A549 (cell line): Measurements from ENCODE around the gene AFAP1L2. TPM values are rescaled to one million over a fixed set of nuclear protein-coding genes. Genes with fewer than 3 reads are reported as not detected.

ENCODE experiments used
- ATAC-seq, 2 experiments: fragments of 200-7000 bp in 1 of 2; fragments of >200 bp in 1 of 2; cut with Nextera tagmentation in 1 of 2; cut with Tn5 transposase in 1 of 2; 3 replicates each; pipeline versions ENCODE4 v1.8.0 to v1.9.1; 2018 to 2020; ENCODE audit warnings: mild to moderate bottlenecking in 1 of 2, moderate library complexity in 1 of 2
- CTCF ChIA-PET: fragments of 300-600 bp; sonication (Branson Sonifier 250); formaldehyde crosslinking; extraction: SDS; loops from one replicate; lab custom pipeline; 2021; ENCODE audit warnings: antibody characterized with exemption, inconsistent platforms; lab: Yijun Ruan, JAX
- POLR2A ChIA-PET: fragments of 350-600 bp; formaldehyde crosslinking; extraction: SDS; loops from one replicate; lab custom pipeline; 2021; ENCODE audit warnings: antibody characterized with exemption, inconsistent platforms; lab: Yijun Ruan, JAX
- DNase-seq, 2 experiments: peaks; one replicate each; pipeline versions ENCODE4 v3.0.0 to v3.0.0-alpha.2; 2011 to 2016; ENCODE audit warnings: low read depth in 1 of 2, low spot score in 1 of 2
- FAIRE-seq: peaks from 2 replicates; lab custom pipeline; 2011; peaks lifted over from hg19 to GRCh38; lab: Jason Lieb, UNC
- H3K27ac ChIP-seq, 2 experiments: fragments of >200 bp; sonication (Bioruptor Twin); formaldehyde crosslinking; 3 replicates each; pipeline ENCODE4 v1.5.1; 2016 to 2017
- H3K4me1 ChIP-seq: fragments of >200 bp; sonication (Bioruptor Twin); formaldehyde crosslinking; 3 replicates; pipeline ENCODE4 v1.6.1; 2016
- H3K4me2 ChIP-seq: fragments of >200 bp; sonication (Bioruptor Twin); formaldehyde crosslinking; 3 replicates; pipeline ENCODE4 v1.6.1; 2016
- H3K4me3 ChIP-seq: fragments of >200 bp; sonication (Bioruptor Twin); formaldehyde crosslinking; 3 replicates; pipeline ENCODE4 v1.5.1; 2016
- H3K9me3 ChIP-seq: fragments of >200 bp; sonication (Bioruptor Twin); formaldehyde crosslinking; 3 replicates; pipeline ENCODE4 v1.6.1; 2016
- CBX2 ChIP-seq: fragments of 200-600 bp; sonication (generic); IDR thresholded peaks from 2 replicates; pipeline ENCODE4 v1.6.1; 2016; ENCODE audit warnings: low read depth, mild to moderate bottlenecking, borderline replicate concordance
- CBX8 ChIP-seq: fragments of 200-600 bp; sonication (generic); IDR thresholded peaks from 2 replicates; pipeline ENCODE4 v1.6.1; 2016
- CEBPB ChIP-seq, 2 experiments: fragments of >200 bp in 1 of 2; sonication (Bioruptor Twin) in 1 of 2; formaldehyde crosslinking in 1 of 2; IDR thresholded peaks; 2 replicates each; pipeline ENCODE4 v1.6.1; 2012 to 2016
- EP300 ChIP-seq, 2 experiments: fragments of >200 bp; sonication (Bioruptor Twin); formaldehyde crosslinking; IDR thresholded peaks; 2 replicates in 1 of 2; 3 replicates in 1 of 2; pipeline ENCODE4 v1.6.1; 2016 to 2017
- ESRRA ChIP-seq: fragments of 150-350 bp; IDR thresholded peaks from 2 replicates; pipeline ENCODE4 v1.6.1; 2014; ENCODE audit warnings: mild to moderate bottlenecking, low read length, borderline replicate concordance
- FOSL2 ChIP-seq, 2 experiments: fragments of 450-650 bp in 1 of 2; fragments of >200 bp in 1 of 2; sonication (Bioruptor Twin) in 1 of 2; formaldehyde crosslinking; IDR thresholded peaks; 2 replicates each; pipeline versions ENCODE4 v1.5.0 to v1.6.1; 2016 to 2020; ENCODE audit warnings: mild to moderate bottlenecking in 1 of 2, moderate library complexity in 1 of 2
- GATA3 ChIP-seq: IDR thresholded peaks from 2 replicates; pipeline ENCODE4 v1.6.1; 2012; ENCODE audit warnings: borderline replicate concordance
- HDAC2 ChIP-seq: fragments of 200-600 bp; sonication (generic); IDR thresholded peaks from 2 replicates; pipeline ENCODE4 v1.6.1; 2016
- HOXA7 ChIP-seq: fragments of 250-450 bp; sonication (Bioruptor Pico); IDR thresholded peaks from 2 replicates; pipeline ENCODE4 v1.5.0; 2020; ENCODE audit warnings: mild to moderate bottlenecking, moderate library complexity
- HOXB13 ChIP-seq: fragments of 250-450 bp; sonication (Bioruptor Pico); IDR thresholded peaks from 2 replicates; pipeline ENCODE4 v1.5.0; 2020; ENCODE audit warnings: low read depth, mild to moderate bottlenecking, moderate library complexity
- JUN ChIP-seq, 2 experiments: fragments of >200 bp; sonication (Bioruptor Twin); formaldehyde crosslinking; IDR thresholded peaks; 2 replicates in 1 of 2; 3 replicates in 1 of 2; pipeline ENCODE4 v1.6.1; 2016 to 2017
- KDM5A ChIP-seq: fragments of 200-600 bp; sonication (generic); IDR thresholded peaks from 2 replicates; pipeline ENCODE4 v1.6.1; 2016; ENCODE audit warnings: antibody characterized with exemption, mild to moderate bottlenecking
- MAFK ChIP-seq: fragments of 450-650 bp; IDR thresholded peaks from 2 replicates; pipeline ENCODE4 v1.6.1; 2014; ENCODE audit not compliant: partially characterized antibody
- NFE2L2 ChIP-seq: fragments of 150-350 bp; conservative IDR thresholded peaks from 2 replicates; pipeline ENCODE4 v1.6.1; 2014; ENCODE audit warnings: low read length
- NPAS2 ChIP-seq: fragments of 250-450 bp; sonication (Bioruptor Pico); IDR thresholded peaks from 2 replicates; pipeline ENCODE4 v1.8.0; 2022; ENCODE audit warnings: mild to moderate bottlenecking, moderate library complexity, borderline replicate concordance
- NR3C1 ChIP-seq: fragments of >200 bp; sonication (Bioruptor Twin); formaldehyde crosslinking; IDR thresholded peaks from 3 replicates; pipeline ENCODE4 v1.6.1; 2017
- PBX3 ChIP-seq: IDR thresholded peaks from 2 replicates; pipeline ENCODE4 v1.6.1; 2012
- PHF8 ChIP-seq: fragments of 200-600 bp; sonication (generic); IDR thresholded peaks from 2 replicates; pipeline ENCODE4 v1.6.1; 2016; ENCODE audit warnings: low read depth, mild to moderate bottlenecking, antibody characterized with exemption, moderate library complexity, borderline replicate concordance
- RNF2 ChIP-seq: fragments of 200-600 bp; sonication (generic); IDR thresholded peaks from 2 replicates; pipeline ENCODE4 v1.6.1; 2016; ENCODE audit warnings: low read depth, mild to moderate bottlenecking, antibody characterized with exemption, moderate library complexity, borderline replicate concordance
- SMC3 ChIP-seq: fragments of >200 bp; sonication (Bioruptor Twin); formaldehyde crosslinking; IDR thresholded peaks from 3 replicates; pipeline ENCODE4 v1.6.1; 2018; ENCODE audit warnings: inconsistent platforms
- SREBF2 ChIP-seq: fragments of 450-650 bp; IDR thresholded peaks from 2 replicates; pipeline ENCODE4 v1.6.1; 2014; ENCODE audit warnings: mild to moderate bottlenecking, moderate library complexity
- TFCP2L1 ChIP-seq: fragments of 250-450 bp; sonication (Bioruptor Pico); IDR thresholded peaks from 2 replicates; pipeline ENCODE4 v1.5.0; 2021; ENCODE audit warnings: mild to moderate bottlenecking
- TP53 ChIP-seq: fragments of 250-450 bp; sonication (Bioruptor Pico); IDR thresholded peaks from 2 replicates; pipeline ENCODE4 v1.5.0; 2021; ENCODE audit warnings: mild to moderate bottlenecking, moderate library complexity
- ZC3H11A ChIP-seq: fragments of 450-650 bp; IDR thresholded peaks from 2 replicates; pipeline ENCODE4 v1.6.1; 2014; ENCODE audit warnings: antibody characterized with exemption, mild to moderate bottlenecking
- ZNF302 ChIP-seq: fragments of 250-450 bp; sonication (Bioruptor Pico); IDR thresholded peaks from 2 replicates; pipeline ENCODE4 v1.9.0; 2021; ENCODE audit warnings: inconsistent platforms, mild to moderate bottlenecking, moderate library complexity
- WGBS: methylation state at CpG from one replicate; pipeline ENCODE4 v1.1.6; 2017; ENCODE audit errors: missing lambda C conversion rate; 5-methylcytosine and 5-hydroxymethylcytosine counted together
- polyA plus RNA-seq, 4 experiments: library from polyadenylated mRNA; depleted of rRNA in 3 of 4; stranded (reverse); fragments of >200 nt; fragmentation: RNase III in 1 of 4; extraction: RNeasy Plus Mini Kit Qiagen cat#74134 plus additional on column Dnase treatment in 1 of 4; gene quantifications; 2 replicates in 3 of 4; 3 replicates in 1 of 4; pipeline ENCODE4 v1.2.3, GENCODE V29; 2011 to 2017

Gene AFAP1L2
- polyA plus RNA-seq, 2 of the 4 experiments (the other 2 are of a cell fraction) = 19.6 to 27.3 TPM

- Histone ChIP-seq H3K27ac (peak overlapping the region in 1 of 2 experiments; percentile 5; a peak in 1 of 6 replicates), H3K9me3 (no peaks in the 10 kb centered on the region), H3K4me1 (peaks cover 21% of the 10 kb centered on the region), H3K4me3 (no peak overlapping the region), H3K4me2 (peak overlapping the region; percentile 49)
- WGBS = 65% methylated on average over 3 of the region's 3 CpGs
- DNase-seq (no peak), FAIRE-seq (no peak), ATAC-seq (peak in 1 of 2 experiments; percentile 13; a peak in 2 of 6 replicates)
- ChIA-PET CTCF (interaction anchor here (0.5 to 1.8 kb wide), 8 partner anchors 9 to 1255 kb away, joined by 3 to 6 read pairs (median 4); no protein-coding TSS in a partner anchor), POLR2A (no interaction called here)
- TF ChIP-seq HDAC2 (no peak), RNF2 (no peak), NFE2L2 (no peak), KDM5A (no peak), MAFK (no peak), SMC3 (no peak), SREBF2 (no peak), FOSL2 (IDR thresholded peaks at IDR 0.05) (no peak), FOSL2 (CRISPR knock-in tag; IDR thresholded peaks at IDR 0.05) (no peak), PBX3 (no peak), TFCP2L1 (no peak), ZNF302 (CRISPR knock-in tag) (no peak)
These were observed 133.1 kb downstream of the AFAP1L2 start for GRCh38 chr10:114271075-114271778.

GRCh38 chr10:114266521-114266920, 137.8 kb downstream of the AFAP1L2 start:
- no peak for TF ChIP-seq JUN (IDR thresholded peaks at IDR 0.05)
- TF ChIP-seq EP300 (IDR thresholded peaks at IDR 0.05) = no peak
- no peak for TF ChIP-seq SMC3
- no peak for TF ChIP-seq HOXA7 (CRISPR knock-in tag)
- no peak for TF ChIP-seq HOXB13 (CRISPR knock-in tag)
- TF ChIP-seq GATA3 = no peak
- TF ChIP-seq MAFK = no peak
- TF ChIP-seq SREBF2 = no peak
- TF ChIP-seq CBX2 = no peak
- no peak for TF ChIP-seq NPAS2
- no peak for TF ChIP-seq NR3C1
- no peak for TF ChIP-seq ESRRA
- no peak for TF ChIP-seq CEBPB (IDR thresholded peaks at IDR 0.05)
- no peak for TF ChIP-seq ZC3H11A
- TF ChIP-seq CBX8 = no peak
- no peak for TF ChIP-seq PHF8
- TF ChIP-seq TP53 (CRISPR knock-in tag) = no peak
- WGBS = 39% methylated on average over 5 of the region's 5 CpGs
- POLR2A ChIA-PET = no interaction called here
- Histone ChIP-seq H3K4me3 (no peak overlapping the region), H3K9me3 (no peaks in the 10 kb centered on the region), H3K4me2 (no peak overlapping the region), H3K27ac (0 out of 6 replicates have a peak overlapping the region, but pooled peaks of 1 of the 2 experiments have one; percentile 3), H3K4me1 (peaks cover 14% of the 10 kb centered on the region)
- DNase-seq (no peak), FAIRE-seq (no peak), ATAC-seq (peak in 1 of 2 experiments; percentile 49; a peak in 2 of 6 replicates)
- CTCF ChIA-PET = interaction anchor here (0.7 kb wide), 1 partner anchor 1191 kb away, joined by 3 read pairs; no protein-coding TSS in a partner anchor
